ENCODE results near the gene C2orf68.
A peak's percentile ranks its signal among the peaks of the same experiment; 100 is the strongest.
"Not testable (repeated sequence)": the region's sequence is repeated elsewhere in the genome, so short reads cannot be mapped to it uniquely, and the experiment has no call there.

Gene C2orf68

GRCh38 chr2:85561280-85562212, 50.3 kb downstream of the C2orf68 start, which contains the start of gene GGCX:
Gene GGCX, minus strand, starts transcription at chr2:85561493. Its CDS starts 65 bp downstream, at chr2:85561428.
- H2AFZ ChIP-seq (ENCODE audit: low read depth, low read length): peak within 1 kb of the TSS; percentile 96
- no peak for TF ChIP-seq EZH2 (IDR thresholded peaks at IDR 0.05; ENCODE audit: borderline replicate concordance, low read depth, low read length, severe bottlenecking)
- peak; percentile 2 for TF ChIP-seq CTCF (IDR thresholded peaks at IDR 0.05; ENCODE audit: borderline replicate concordance, extremely low read depth, low read length, poor library complexity, severe bottlenecking)

GRCh38 chr2:85560812-85561279, 51.0 kb downstream of the C2orf68 start:
- H3K27me3 ChIP-seq (ENCODE audit: insufficient read depth, low read length, poor library complexity): no peaks in the 10 kb centered on the region
- peak overlapping the region; percentile 95 for H3K27ac ChIP-seq (ENCODE audit: low read length)
- H3K9me3 ChIP-seq (ENCODE audit: insufficient read depth, low read length, severe bottlenecking): no peaks in the 10 kb centered on the region
- no peak; the same call in 2 of the 3 replicates for ATAC-seq (ENCODE audit: insufficient read depth, low read depth)
- TF ChIP-seq CTCF (IDR thresholded peaks at IDR 0.05; ENCODE audit: borderline replicate concordance, extremely low read depth, low read length, poor library complexity, severe bottlenecking) (no peak), EZH2 (IDR thresholded peaks at IDR 0.05; ENCODE audit: borderline replicate concordance, low read depth, low read length, severe bottlenecking) (no peak)
- peak overlapping the region; percentile 84 for H3K4me2 ChIP-seq (ENCODE audit: insufficient read depth, low read length)
- peak overlapping the region; percentile 96 for H2AFZ ChIP-seq (ENCODE audit: low read depth, low read length)
- peak overlapping the region; percentile 81 to 90; a peak in 3 of 4 replicates for H3K4me3 ChIP-seq (ENCODE audit: low read depth in 1 of 2, low read length in 2 of 2)
- peaks cover 47% of the 10 kb centered on the region for H3K79me2 ChIP-seq (ENCODE audit: insufficient read depth, low read length)
- peaks cover 36% of the 10 kb centered on the region for H3K4me1 ChIP-seq (ENCODE audit: insufficient read depth, low read length)
- H3K36me3 ChIP-seq (ENCODE audit: insufficient read depth, low read length): peaks cover 24% of the 10 kb centered on the region
- H3K9ac ChIP-seq (ENCODE audit: low read depth, low read length): peak overlapping the region; percentile 91
- H4K20me1 ChIP-seq (ENCODE audit: insufficient read depth, low read length): peaks cover 3% of the 10 kb centered on the region; the same call in 1 of the 2 replicates
- no peak for DNase-seq

More at GRCh38 chr2:85561280-85562212, 50.3 kb downstream of the C2orf68 start, which contains the start of gene GGCX:
- Histone ChIP-seq H3K4me1 (ENCODE audit: insufficient read depth, low read length) (peaks cover 36% of the 10 kb centered on the region), H3K36me3 (ENCODE audit: insufficient read depth, low read length) (peaks cover 20% of the 10 kb centered on the region), H3K4me2 (ENCODE audit: insufficient read depth, low read length) (peak within 1 kb of the TSS; percentile 84), H3K9ac (ENCODE audit: low read depth, low read length) (peak within 1 kb of the TSS; percentile 91), H3K4me3 (ENCODE audit: low read depth in 1 of 2, low read length in 2 of 2) (peak within 1 kb of the TSS; percentile 81 to 90), H3K27ac (ENCODE audit: low read length) (peak within 1 kb of the TSS; percentile 95), H3K27me3 (ENCODE audit: insufficient read depth, low read length, poor library complexity) (no peaks in the 10 kb centered on the region), H3K9me3 (ENCODE audit: insufficient read depth, low read length, severe bottlenecking) (no peaks in the 10 kb centered on the region), H3K79me2 (ENCODE audit: insufficient read depth, low read length) (peaks cover 47% of the 10 kb centered on the region), H4K20me1 (ENCODE audit: insufficient read depth, low read length) (peaks cover 3% of the 10 kb centered on the region; the same call in 1 of the 2 replicates)
- peak; percentile 93 for ATAC-seq (ENCODE audit: insufficient read depth, low read depth)
- DNase-seq: peak; percentile 97

- H3K79me2 ChIP-seq (ENCODE audit: insufficient read depth, low read length): peaks cover 47% of the 10 kb centered on the region
- peak overlapping the region; percentile 81 to 90; a peak in 3 of 4 replicates for H3K4me3 ChIP-seq (ENCODE audit: low read depth in 1 of 2, low read length in 2 of 2)
Measured at GRCh38 chr2:85560403-85560726, 51.5 kb downstream of the C2orf68 start.

GRCh38 chr2:85558160-85558559, 53.7 kb downstream of the C2orf68 start:
- H3K79me2 ChIP-seq (ENCODE audit: insufficient read depth, low read length): peaks cover 47% of the 10 kb centered on the region
- ATAC-seq (ENCODE audit: insufficient read depth, low read depth): no peak
- H3K36me3 ChIP-seq (ENCODE audit: insufficient read depth, low read length): peaks cover 48% of the 10 kb centered on the region
- H3K4me1 ChIP-seq (ENCODE audit: insufficient read depth, low read length): peaks cover 32% of the 10 kb centered on the region
- no peak for DNase-seq
- no peak overlapping the region for H2AFZ ChIP-seq (ENCODE audit: low read depth, low read length)
- no peak for TF ChIP-seq EZH2 (IDR thresholded peaks at IDR 0.05; ENCODE audit: borderline replicate concordance, low read depth, low read length, severe bottlenecking)
- no peak for TF ChIP-seq CTCF (IDR thresholded peaks at IDR 0.05; ENCODE audit: borderline replicate concordance, extremely low read depth, low read length, poor library complexity, severe bottlenecking)
- H3K9me3 ChIP-seq (ENCODE audit: insufficient read depth, low read length, severe bottlenecking): no peaks in the 10 kb centered on the region
- H3K4me3 ChIP-seq (ENCODE audit: low read depth in 1 of 2, low read length in 2 of 2): no peak overlapping the region
- H3K27me3 ChIP-seq (ENCODE audit: insufficient read depth, low read length, poor library complexity): no peaks in the 10 kb centered on the region
- H3K27ac ChIP-seq (ENCODE audit: low read length): no peak overlapping the region
- H4K20me1 ChIP-seq (ENCODE audit: insufficient read depth, low read length): peaks cover 3% of the 10 kb centered on the region; the same call in 1 of the 2 replicates
- H3K9ac ChIP-seq (ENCODE audit: low read depth, low read length): no peak overlapping the region
- H3K4me2 ChIP-seq (ENCODE audit: insufficient read depth, low read length): no peak overlapping the region

More at GRCh38 chr2:85560403-85560726, 51.5 kb downstream of the C2orf68 start:
- Histone ChIP-seq H3K4me2 (ENCODE audit: insufficient read depth, low read length) (peak overlapping the region; percentile 84), H3K4me1 (ENCODE audit: insufficient read depth, low read length) (peaks cover 36% of the 10 kb centered on the region), H3K27ac (ENCODE audit: low read length) (peak overlapping the region; percentile 95; the same call in 1 of the 2 replicates), H3K9ac (ENCODE audit: low read depth, low read length) (peak overlapping the region; percentile 91), H3K36me3 (ENCODE audit: insufficient read depth, low read length) (peaks cover 28% of the 10 kb centered on the region)
- not testable (repeated sequence) for H3K27me3 ChIP-seq (ENCODE audit: insufficient read depth, low read length, poor library complexity); DNase-seq; H4K20me1 ChIP-seq (ENCODE audit: insufficient read depth, low read length); H3K9me3 ChIP-seq (ENCODE audit: insufficient read depth, low read length, severe bottlenecking); H2AFZ ChIP-seq (ENCODE audit: low read depth, low read length); ATAC-seq (ENCODE audit: insufficient read depth, low read depth)

Measured in DND-41 (cell line).